ENCODE measurements around the gene TAF3.

GRCh38 chr10:7942859-7943258, 124.6 kb downstream of the TAF3 start:
- TF ChIP-seq, protein P1, sequence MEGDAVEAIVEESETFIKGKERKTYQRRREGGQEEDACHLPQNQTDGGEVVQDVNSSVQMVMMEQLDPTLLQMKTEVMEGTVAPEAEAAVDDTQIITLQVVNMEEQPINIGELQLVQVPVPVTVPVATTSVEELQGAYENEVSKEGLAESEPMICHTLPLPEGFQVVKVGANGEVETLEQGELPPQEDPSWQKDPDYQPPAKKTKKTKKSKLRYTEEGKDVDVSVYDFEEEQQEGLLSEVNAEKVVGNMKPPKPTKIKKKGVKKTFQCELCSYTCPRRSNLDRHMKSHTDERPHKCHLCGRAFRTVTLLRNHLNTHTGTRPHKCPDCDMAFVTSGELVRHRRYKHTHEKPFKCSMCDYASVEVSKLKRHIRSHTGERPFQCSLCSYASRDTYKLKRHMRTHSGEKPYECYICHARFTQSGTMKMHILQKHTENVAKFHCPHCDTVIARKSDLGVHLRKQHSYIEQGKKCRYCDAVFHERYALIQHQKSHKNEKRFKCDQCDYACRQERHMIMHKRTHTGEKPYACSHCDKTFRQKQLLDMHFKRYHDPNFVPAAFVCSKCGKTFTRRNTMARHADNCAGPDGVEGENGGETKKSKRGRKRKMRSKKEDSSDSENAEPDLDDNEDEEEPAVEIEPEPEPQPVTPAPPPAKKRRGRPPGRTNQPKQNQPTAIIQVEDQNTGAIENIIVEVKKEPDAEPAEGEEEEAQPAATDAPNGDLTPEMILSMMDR (IDR thresholded peaks at IDR 0.05) = no peak
- TF ChIP-seq POLR2A (IDR thresholded peaks at IDR 0.05) (no peak), POLR2AphosphoS5 (IDR thresholded peaks at IDR 0.05) (no peak)
